Fibroblast of lung (primary cell): Measurements from ENCODE around the gene PURB. TPM values are rescaled to one million over a fixed set of nuclear protein-coding genes. Genes with fewer than 3 reads are reported as not detected.

Experiments
- DNase-seq, 2 donors: peaks; one replicate each; pipeline versions ENCODE4 v3.0.0 to v3.0.0-alpha.2; 2010; ENCODE audit warnings: low read depth in 2 of 2
- H2AFZ ChIP-seq: 2 replicates; pipeline ENCODE4 v1.5.1; 2012; ENCODE audit warnings: low read length, control low read depth, inconsistent platforms
- H3K27ac ChIP-seq: 2 replicates; pipeline ENCODE4 v1.5.1; 2011; ENCODE audit warnings: low read length, control low read depth; ENCODE audit not compliant: insufficient read depth
- H3K27me3 ChIP-seq: 2 replicates; pipeline ENCODE4 v1.5.1; 2011; ENCODE audit warnings: mild to moderate bottlenecking, low read length; ENCODE audit not compliant: control insufficient read depth, insufficient read depth
- H3K36me3 ChIP-seq: 2 replicates; pipeline ENCODE4 v1.5.1; 2011; ENCODE audit warnings: low read length; ENCODE audit not compliant: control insufficient read depth, insufficient read depth
- H3K4me1 ChIP-seq: 2 replicates; pipeline ENCODE4 v1.5.1; 2011; ENCODE audit warnings: low read length; ENCODE audit not compliant: control insufficient read depth, insufficient read depth; ENCODE audit errors: extremely low read depth
- H3K4me2 ChIP-seq: 2 replicates; pipeline ENCODE4 v1.5.1; 2011; ENCODE audit warnings: low read length, control low read depth; ENCODE audit not compliant: insufficient read depth; ENCODE audit errors: extremely low read depth
- H3K4me3 ChIP-seq, 4 experiments: fragments of 200-600 bp in 1 of 4; sonication (generic) in 1 of 4; replicated peaks in 1 of 4; 2 replicates each; pipeline ENCODE4 v1.5.1; 2011 to 2016; ENCODE audit warnings: low read length in 4 of 4, low read depth in 3 of 4, mild to moderate bottlenecking in 3 of 4, control low read depth in 2 of 4, inconsistent platforms in 1 of 4, mixed read lengths in 1 of 4; ENCODE audit not compliant: insufficient read depth in 1 of 4; ENCODE audit errors: control extremely low read depth in 1 of 4
- H3K79me2 ChIP-seq: 2 replicates; pipeline ENCODE4 v1.5.1; 2012; ENCODE audit warnings: mild to moderate bottlenecking, low read length, inconsistent platforms; ENCODE audit not compliant: control insufficient read depth, insufficient read depth
- H3K9ac ChIP-seq: 2 replicates; pipeline ENCODE4 v1.5.1; 2011; ENCODE audit warnings: mild to moderate bottlenecking, low read length, control low read depth; ENCODE audit not compliant: insufficient read depth
- H3K9me3 ChIP-seq: 2 replicates; pipeline ENCODE4 v1.5.1; 2012; ENCODE audit warnings: low read depth, low read length; ENCODE audit not compliant: control insufficient read depth, insufficient read depth
- H4K20me1 ChIP-seq: 2 replicates; pipeline ENCODE4 v1.5.1; 2011; ENCODE audit warnings: low read length; ENCODE audit not compliant: control insufficient read depth, insufficient read depth; ENCODE audit errors: extremely low read depth
- CTCF ChIP-seq, 2 donors: IDR thresholded peaks in 1 of 2; conservative IDR thresholded peaks in 1 of 2; 1 replicate in 1 of 2; 2 replicates in 1 of 2; pipeline ENCODE4 v1.5.1; 2011 to 2012; ENCODE audit warnings: low read length in 2 of 2, control low read depth in 1 of 2, inconsistent platforms in 1 of 2, low read depth in 1 of 2, mild to moderate bottlenecking in 1 of 2
- EZH2 ChIP-seq: IDR thresholded peaks from 2 replicates; pipeline ENCODE4 v1.5.1; 2012; ENCODE audit warnings: low read length, control low read depth, mild to moderate bottlenecking; ENCODE audit errors: missing control alignments
- polyA plus RNA-seq, 2 donors: library from polyadenylated mRNA; depleted of rRNA in 1 of 2; stranded (reverse) in 1 of 2; unstranded in 1 of 2; fragments of >200 nt; gene quantifications; 2 replicates each; pipeline ENCODE4 v1.2.1, GENCODE V29; 2011 to 2012; ENCODE audit warnings: missing spikeins in 1 of 2
- total RNA-seq: library from RNA; depleted of rRNA; stranded (reverse); fragments of >200 nt; gene quantifications from 2 replicates; pipeline ENCODE4 v1.2.1, GENCODE V29; 2014

Gene PURB
- total and polyA plus RNA-seq, 2 donors (not counting 1 experiment from before 2014, with no cell fraction given) = 11.0 to 15.2 TPM

GRCh38 chr7:44891372-44891771, 6.0 kb upstream of the PURB start:
- no peaks in the 10 kb centered on the region for H3K36me3 ChIP-seq

GRCh38 chr7:44889086-44889781, 3.9 kb upstream of the PURB start:
- no peaks in the 10 kb centered on the region for H3K9me3 ChIP-seq
- H4K20me1 ChIP-seq = no peaks in the 10 kb centered on the region
- H3K9ac ChIP-seq = no peak overlapping the region
- H3K27ac ChIP-seq = no peak overlapping the region
- peaks cover 9% of the 10 kb centered on the region for H3K79me2 ChIP-seq
- TF ChIP-seq CTCF (conservative IDR thresholded peaks at IDR 0.05 in 1 of 2, IDR thresholded peaks at IDR 0.05 in 1 of 2; ENCODE audit: low read depth in 1 of 2, low read length in 2 of 2) (no peak), EZH2 (no peak)
- no peak overlapping the region for H2AFZ ChIP-seq
- H3K4me1 ChIP-seq = no peaks in the 10 kb centered on the region
- no peaks in the 10 kb centered on the region for H3K27me3 ChIP-seq
- H3K36me3 ChIP-seq = no peaks in the 10 kb centered on the region
- no peak overlapping the region for H3K4me3 ChIP-seq
- no peak for DNase-seq
- no peak overlapping the region for H3K4me2 ChIP-seq

More at GRCh38 chr7:44891372-44891771, 6.0 kb upstream of the PURB start:
- Histone ChIP-seq H3K4me3 (no peak overlapping the region), H4K20me1 (no peaks in the 10 kb centered on the region), H2AFZ (no peak overlapping the region), H3K9me3 (no peaks in the 10 kb centered on the region), H3K27me3 (no peaks in the 10 kb centered on the region), H3K9ac (no peak overlapping the region), H3K79me2 (no peaks in the 10 kb centered on the region), H3K4me2 (no peak overlapping the region), H3K4me1 (no peaks in the 10 kb centered on the region), H3K27ac (no peak overlapping the region)
- TF ChIP-seq EZH2 (no peak), CTCF (conservative IDR thresholded peaks at IDR 0.05 in 1 of 2, IDR thresholded peaks at IDR 0.05 in 1 of 2; ENCODE audit: low read depth in 1 of 2, low read length in 2 of 2) (no peak)
- no peak for DNase-seq

- TF ChIP-seq EZH2 (no peak), CTCF (conservative IDR thresholded peaks at IDR 0.05 in 1 of 2, IDR thresholded peaks at IDR 0.05 in 1 of 2; ENCODE audit: low read depth in 1 of 2, low read length in 2 of 2) (no peak)
- H3K4me2 ChIP-seq = no peak overlapping the region
- no peaks in the 10 kb centered on the region for H3K9me3 ChIP-seq
- no peak for DNase-seq
- no peak overlapping the region for H3K4me3 ChIP-seq
- no peaks in the 10 kb centered on the region for H3K27me3 ChIP-seq
- no peak overlapping the region for H3K27ac ChIP-seq
- H3K36me3 ChIP-seq = no peaks in the 10 kb centered on the region
- H2AFZ ChIP-seq = no peak overlapping the region
- H3K79me2 ChIP-seq = peaks cover 29% of the 10 kb centered on the region
- H4K20me1 ChIP-seq = no peaks in the 10 kb centered on the region
- H3K9ac ChIP-seq = no peak overlapping the region
- peaks cover 2% of the 10 kb centered on the region for H3K4me1 ChIP-seq
These were observed 2.0 kb upstream of the PURB start for GRCh38 chr7:44887293-44887692.
